ENCODE data around the gene GPR141.

DNA sequence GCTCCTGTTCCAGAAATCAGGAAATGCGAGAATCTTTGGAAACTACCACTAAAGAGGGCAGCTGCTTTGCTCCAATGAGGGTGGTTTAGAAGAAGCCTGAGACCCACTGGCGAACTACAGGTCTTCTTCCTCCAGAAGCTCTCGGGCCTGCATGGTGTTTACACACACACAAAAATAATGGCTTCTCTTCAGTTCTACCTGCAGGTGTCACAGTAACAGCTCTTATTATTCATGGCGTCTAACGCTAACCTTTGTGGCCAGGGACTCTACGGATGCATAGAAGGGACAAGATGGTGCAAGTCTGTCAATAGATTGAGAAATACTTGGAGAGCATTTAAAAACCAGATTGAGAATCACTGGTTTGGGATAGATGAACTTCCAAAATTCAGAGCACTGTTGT is 22.4 kb downstream of the GPR141 start:
- TF ChIP-seq SUZ12 (IDR thresholded peaks at IDR 0.05; ENCODE audit: extremely low read depth, insufficient read depth, insufficient read length), result no peak
- no peak for TF ChIP-seq YY1 (IDR thresholded peaks at IDR 0.05; ENCODE audit: insufficient read depth, insufficient read length)

Measured in NT2/D1 (cell line).